HG02973 (cell line): ENCODE measurements around the gene WDR5.

Experiments
- ATAC-seq: cut with Tn5 transposase; IDR thresholded peaks from one replicate; pipeline ENCODE4 v1.9.1; 2021; ENCODE audit warnings: moderate library complexity; ENCODE audit not compliant: unreplicated experiment

The WDR5 gene

DNA sequence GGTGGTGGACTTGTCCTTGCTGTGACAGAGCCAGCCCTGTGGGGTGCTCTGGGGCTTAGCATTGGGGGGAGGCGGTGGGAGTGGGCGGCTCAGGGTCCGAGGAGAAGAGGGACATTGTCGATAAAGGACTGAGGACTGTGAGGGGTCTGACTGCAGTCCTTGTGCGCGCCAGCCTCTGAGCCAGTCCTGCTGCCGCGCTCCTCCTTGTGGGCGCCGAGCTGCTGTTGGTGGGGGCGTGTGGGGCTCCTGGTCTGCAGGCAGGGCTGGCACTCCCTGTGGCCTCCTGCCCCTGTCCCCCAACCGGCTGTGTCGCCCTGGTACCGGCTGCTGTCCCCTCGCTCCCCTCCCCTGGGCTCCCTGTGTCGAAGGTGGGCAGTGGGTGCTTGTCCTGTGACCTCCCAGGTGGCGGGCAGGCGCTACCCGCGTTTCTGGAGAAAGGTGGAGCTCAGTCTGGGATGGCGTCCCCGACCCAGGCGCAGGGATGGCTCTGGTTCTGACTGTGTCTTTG lies 21.6 kb downstream of the WDR5 start:
- ATAC-seq, result no peak

DNA sequence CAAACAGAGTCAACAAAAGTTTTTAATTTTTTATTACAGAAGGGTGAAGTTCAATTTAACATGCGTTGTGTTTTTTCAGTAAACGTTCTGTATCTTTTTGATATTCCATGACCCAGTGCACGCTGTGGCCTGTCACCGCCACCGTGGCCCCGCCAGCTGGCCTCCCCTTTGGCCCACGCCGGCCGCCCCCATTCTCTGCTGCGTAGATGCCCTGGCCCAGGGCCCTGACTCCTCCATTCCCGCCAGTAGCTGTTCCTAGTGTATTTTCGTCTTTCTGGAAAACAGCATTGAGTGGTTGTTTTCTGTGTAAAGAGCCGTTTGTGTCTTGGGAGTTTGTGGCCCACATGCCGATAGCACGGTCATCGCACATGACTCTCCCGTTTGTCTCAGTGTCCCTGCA lies 22.4 kb downstream of the WDR5 start:
- no peak for ATAC-seq

DNA sequence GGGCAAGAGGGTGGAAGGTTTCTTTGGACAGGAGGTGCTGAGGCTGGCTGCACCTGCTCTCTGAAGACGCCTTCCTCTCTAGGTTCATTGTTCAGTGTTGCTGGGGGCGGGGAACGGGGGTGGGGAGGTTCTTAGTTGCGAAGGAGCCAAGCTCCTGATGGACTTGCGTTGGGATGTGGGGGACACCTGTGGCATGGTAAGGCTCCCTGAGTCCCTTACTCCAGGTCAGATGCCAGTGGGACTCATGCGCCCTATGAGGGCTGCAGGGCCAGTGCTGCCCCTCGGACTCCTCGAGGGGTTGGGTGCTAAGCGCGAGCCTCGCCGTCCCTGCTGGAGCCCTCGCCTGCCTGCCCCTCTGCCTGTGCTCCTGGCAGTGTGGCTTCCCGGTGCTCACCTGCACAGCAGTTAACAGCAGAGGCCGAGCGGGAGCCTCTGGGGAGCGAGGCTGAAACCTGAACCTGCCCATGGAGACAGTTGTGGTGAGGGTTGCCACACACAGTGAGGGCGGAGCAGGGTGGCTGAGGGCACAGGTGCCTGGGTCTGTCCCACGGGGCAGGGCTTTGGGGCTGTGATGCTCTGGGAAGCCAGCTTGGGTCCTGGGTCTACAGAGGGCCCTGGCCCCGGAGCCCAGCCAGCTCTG lies 23.0 kb downstream of the WDR5 start:
- no peak for ATAC-seq

DNA sequence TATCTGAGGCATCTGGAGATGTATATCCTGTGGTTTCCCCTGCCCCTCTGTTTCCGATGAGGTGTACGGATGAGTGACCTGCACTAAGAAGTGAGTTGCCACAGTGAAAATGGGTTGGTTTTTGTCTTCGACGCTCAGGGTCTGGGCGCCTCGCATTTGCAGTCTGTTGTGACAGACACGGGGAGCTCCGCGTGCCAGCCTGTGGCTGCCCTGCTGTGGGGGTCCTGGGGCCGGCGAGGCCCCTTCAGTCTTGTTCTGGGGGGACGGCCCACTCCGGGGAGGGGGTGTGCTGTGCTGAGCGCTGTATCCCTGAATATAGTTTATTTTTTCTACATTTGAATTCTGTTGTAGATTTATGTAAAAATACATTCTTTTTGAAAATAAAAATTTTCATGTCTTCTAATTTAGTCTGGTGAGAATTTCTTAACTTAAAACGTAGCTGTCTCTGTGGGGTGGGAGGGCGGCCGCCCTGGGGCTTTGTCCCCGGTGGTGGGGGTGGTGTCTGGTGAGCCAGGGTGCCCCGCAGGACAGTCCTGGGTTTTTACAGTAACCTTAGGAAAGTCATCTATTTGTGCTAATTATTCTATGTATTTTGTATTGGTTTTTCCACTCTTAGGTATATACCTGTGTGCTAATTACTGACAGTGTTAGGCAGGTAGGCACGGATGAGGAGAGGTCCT lies 23.8 kb downstream of the WDR5 start:
- ATAC-seq, result no peak

DNA sequence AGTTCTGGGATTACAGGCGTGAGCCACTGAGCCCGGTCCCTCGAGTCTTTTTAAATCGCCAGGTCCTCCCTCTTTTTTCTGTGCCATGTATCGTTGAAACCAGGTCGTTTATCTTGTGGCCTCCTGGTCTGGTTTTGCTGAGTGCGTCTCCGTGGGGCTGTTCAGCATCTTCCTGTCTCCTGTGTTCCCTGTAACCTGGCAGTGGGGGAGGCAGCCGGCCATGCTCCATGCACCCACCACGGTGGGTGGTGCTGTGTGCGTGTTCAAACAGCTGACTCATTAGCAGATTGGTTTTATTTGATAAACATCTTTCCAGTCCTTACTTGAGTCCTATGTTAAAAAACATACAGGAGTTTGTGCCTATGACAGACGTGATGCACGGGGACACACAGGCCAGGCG lies 25.8 kb downstream of the WDR5 start:
- no peak for ATAC-seq

DNA sequence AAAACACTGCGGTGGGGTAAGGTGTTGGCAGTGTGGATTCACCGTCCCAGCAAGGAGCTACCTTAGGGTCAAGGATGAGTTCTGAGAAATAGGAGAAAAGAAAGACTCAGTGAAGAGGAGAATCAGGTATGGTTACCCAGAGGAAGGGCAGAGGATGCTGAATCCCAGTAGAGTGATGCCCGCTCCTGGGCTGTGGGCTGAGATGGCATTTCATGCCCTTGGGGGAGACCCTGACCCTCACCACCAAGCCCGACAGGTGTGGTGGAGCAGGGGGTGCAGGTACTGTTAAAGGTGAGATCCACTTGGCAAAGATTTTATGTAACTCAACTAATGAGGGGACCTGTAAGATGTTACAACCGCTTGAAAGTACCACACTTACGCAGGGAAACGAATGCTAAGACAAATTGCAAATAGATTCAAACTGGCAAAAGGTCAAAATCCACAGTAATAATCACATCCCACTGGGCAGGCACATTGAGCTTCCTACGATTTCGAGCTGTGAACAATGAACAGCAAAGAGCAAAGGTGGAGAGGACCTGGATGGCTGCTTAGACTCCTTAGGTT lies 26.4 kb downstream of the WDR5 start:
- ATAC-seq, result no peak

DNA sequence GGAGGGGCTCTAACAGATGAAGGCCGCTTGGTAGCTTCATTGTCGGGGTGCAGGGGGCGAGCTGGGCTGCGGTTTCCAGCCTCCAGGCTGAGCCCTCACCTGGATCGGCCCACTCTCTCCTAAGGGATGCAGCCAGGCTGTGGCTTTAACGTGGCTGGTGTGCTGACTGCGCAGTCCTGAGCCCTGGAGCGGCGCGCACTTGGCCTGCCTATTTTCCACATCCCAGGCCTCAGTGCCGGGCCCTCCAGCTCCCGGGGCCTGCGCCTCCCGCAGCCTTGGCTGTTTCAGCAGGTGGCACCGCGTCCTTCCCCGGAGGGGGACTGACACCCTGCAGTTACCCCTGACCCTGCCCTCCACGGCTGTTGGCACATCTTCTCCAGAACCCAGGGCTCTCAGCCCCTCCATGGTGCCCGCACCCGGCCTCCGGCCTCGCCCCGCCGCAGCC lies 27.1 kb downstream of the WDR5 start:
- ATAC-seq, result no peak

DNA sequence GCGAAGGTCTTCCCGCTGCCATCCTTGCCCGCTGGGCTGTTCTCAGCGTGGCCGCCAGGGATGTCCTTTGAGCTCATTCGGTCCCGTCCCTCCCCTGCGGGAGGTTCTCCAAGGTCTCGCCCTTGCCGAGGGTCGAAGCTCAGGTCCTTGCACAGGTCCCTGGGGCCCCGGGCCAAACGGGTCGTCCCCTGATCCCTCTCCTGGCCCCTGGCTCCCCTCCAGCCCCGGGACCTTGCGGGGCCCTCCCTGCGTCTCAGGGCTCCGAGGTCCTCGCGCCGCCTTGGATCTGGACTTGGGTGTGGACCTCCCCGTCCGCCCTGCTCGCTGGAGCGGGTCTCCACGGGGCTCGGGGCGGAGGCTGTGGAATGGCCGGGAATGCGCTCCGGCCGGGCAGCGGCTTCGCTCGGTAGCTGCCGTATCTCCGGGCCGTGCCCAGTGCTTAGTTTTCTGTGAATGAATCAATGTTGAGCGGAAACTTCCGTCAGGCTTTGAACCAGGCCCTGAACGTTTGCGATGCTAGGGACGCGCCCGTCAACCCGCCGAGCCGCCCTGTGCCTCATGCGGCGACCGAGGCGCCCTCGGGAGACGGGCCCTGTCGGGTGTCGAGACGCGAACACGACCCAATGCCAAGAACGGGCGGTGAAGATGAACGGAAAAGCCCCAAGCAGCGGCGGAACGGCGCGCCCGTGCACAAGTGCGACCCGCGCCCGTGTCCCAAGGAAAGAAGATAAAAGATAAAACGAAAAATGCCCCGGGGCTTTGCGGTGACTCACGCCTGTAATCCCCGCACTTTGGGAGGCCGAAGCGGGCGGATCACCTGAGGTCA lies 27.7 kb downstream of the WDR5 start:
- no peak for ATAC-seq

DNA sequence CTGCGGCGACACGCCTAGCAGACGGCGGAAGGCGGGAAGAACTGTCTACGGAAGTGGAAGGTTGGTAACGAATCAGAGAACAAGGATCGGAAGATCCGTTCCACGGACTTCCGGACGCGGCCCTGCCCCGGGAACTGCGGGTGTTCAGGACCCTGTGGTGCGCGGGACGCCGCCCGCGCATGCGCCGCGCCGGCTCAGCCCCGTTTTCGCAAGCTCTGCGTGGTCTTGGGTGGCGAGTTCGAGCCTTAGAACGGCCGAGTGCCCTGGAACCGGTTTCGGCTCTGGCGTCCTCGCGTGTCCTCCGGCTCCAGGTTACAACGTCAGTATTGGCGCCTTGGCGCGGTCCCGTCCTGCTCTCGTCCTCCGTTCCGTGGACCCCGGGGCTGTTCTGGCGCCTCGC lies 29.0 kb downstream of the WDR5 start:
- no peak for ATAC-seq

DNA sequence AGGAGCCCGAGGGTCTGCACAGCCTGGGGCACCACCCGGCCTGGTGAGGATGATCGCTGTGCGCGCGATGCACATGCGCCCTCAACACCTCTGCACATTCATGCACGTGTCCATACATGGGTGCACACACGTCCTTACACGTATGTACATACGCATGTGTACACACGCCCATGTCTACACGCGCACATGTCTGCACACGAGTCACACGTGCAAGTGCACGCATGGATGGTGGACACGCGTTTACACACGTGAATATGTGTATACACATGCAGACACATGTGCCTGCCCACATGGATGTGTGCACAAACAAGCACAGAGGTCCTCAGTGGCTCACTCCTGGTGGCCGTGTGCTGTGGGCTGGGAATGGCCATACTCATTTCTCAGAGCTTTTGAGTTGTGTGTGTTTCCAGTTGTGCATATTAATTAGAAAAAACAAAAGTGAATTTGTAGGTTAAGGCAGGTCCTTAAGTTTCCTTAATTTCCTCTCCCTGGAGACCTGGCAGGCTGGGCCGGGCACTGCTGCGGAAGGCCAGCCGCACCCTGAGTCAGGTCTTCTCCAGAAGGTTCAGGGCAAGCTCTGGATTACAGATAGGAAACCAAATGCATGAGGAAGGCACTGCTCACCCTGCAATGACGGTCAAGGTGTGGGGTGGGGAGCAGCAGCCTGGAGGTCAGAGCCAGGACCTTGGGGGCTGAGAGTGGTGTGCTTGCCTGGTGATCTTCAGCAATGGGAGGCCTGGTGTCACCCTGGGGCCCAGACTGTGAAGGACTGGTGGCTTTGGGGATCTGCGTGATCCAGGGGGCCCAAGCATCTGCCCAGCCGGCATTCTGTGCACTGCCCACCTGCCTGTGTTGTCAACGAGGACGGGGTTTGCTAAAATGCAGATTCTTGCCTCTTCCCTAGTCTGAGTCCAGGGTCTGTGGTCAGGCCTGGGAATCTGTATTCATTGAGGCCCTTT lies 29.8 kb downstream of the WDR5 start:
- ATAC-seq, result no peak

DNA sequence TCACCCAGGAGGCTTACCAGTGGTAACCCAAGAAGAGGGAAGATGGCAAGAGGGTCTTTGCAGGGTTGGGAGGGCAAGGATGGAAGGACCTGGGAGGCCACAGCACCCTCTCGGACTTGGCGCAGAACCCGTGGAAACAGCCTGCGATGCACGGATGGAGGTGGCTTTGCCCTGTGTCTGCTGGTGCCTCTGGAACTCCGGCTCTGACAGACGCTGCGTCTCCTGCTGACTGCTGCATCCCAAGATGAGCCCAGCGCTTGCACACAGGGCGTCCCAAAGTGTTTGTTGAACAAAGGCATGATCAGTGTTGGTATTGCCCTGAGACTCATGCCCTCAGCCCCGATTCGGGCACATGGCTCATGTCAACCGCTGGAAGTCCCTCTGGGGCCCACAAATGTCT lies 30.5 kb downstream of the WDR5 start:
- no peak for ATAC-seq

DNA sequence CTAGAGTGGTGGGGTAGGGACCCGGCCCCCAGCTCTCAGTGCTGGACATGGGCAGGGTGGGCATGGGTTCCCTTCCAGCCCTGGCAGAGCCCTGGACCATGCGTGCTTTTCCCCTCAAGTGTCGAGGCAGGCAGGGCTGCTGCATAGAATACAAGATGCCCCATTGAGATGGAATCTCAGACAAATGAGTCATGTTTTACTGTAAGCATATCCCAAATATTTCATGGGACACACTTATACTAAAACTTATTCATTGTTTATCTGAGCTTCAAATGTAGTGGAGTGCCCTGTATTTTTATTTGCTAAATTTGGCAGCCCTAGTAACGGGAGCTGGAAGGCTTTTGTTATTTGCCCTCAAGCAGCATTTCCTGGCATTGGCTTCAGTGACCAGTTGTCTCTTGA lies 31.6 kb downstream of the WDR5 start:
- no peak for ATAC-seq

DNA sequence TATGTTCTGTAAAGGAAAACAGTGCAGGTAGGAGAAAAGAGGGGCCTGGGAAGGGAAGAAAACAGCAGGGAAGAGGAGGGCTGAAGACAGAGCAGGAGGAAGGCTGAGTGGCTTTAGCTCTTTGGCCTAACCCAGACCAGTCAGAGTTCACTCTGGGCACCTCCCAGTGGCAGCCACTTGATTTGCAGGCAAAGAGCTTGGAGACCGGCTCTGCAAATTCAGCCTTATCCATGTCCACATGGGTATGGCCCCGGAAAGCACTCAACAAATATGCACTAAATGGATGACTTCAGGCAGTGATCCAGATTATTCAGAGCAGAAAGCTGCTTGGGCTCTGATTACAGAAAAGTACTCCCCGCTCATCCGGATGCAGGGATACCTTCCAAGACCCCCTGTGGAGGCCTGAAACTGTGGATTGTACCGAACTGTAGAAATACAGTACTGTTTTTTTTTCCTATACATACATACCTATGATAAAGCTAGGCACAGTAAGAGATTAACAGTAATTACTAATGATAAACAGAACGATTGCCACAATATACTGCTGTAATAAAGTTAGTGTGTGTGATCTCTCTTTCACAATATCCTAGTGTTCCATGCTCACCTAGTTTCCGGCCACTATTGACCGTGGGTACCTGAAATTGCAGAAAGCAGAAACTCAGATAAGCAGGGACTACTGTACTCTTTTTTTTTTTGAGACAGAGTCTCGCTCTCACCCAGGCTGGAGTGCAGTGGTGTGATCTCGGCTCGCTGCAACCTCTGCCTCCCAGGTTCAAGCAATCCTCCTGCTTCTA lies 33.1 kb downstream of the WDR5 start:
- no peak for ATAC-seq

DNA sequence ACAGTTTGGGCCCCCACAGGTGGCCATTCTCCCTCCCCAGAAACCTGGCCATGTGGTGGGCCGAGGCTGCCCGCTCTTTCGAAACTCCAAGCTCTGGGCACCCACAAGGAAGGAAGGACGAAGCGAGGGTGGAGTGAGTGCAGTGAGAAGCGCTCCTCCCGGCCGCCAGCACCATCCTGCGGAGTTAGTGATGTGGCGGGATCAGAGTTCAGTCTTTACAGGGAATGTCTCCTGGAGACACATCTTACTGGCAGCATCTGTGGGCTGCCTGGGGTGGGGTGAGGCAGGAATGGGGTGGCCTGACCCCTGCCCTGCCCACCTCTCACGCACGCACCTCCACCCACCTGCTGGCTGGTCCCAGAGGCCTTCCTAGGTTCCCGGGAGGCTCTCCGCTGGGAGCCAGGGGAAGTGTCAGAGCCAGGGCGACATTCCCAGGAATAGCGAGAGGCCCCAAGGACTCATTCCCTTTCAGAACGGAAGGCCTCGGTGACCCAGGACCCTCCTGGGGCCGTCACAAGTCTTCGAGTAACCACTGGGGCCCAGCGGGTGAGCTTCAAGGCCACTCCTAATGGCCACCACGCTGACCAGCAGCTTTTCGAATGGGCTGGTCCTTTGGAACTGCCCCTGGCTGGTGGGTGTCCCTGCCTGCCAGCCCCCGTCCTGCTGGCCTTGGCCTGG lies 34.0 kb downstream of the WDR5 start:
- no peak for ATAC-seq

DNA sequence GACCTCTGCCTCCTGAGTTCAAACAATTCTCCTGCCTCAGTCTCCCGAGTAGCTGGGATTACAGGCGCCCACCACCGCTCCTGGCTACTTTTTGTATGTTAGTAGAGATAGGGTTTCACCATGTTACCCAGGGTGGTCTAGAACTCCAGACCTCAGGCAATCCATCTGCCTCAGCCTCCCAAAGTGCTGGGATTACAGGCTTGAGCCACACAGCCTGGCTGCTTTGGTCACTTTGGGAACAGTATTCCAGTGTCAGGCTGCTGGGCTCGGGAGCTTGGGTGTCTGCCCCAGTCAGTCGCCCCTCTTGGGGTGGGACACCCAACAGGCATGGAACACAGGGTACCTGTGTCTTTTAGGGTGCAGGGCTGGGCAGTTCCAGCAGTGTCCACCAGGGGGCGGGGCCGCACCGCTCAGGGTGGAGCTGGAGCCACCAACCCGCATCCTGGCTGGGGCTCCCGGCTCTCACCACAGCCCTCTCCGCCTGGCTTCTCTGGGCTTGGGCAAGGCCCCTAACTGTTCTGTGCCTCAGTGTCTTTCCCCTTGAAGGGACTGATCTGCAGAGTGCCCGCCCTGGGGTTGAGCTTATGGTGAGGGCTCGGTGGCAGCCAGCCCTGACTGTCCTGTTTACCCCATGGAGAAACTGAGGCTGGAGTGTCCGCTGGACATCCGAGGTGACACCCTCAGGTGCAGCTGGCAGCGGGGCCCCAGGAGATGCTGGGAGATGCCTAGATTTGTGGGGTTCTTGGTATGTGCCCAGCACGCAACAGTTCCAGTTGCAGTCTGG lies 34.8 kb downstream of the WDR5 start:
- no peak for ATAC-seq

DNA sequence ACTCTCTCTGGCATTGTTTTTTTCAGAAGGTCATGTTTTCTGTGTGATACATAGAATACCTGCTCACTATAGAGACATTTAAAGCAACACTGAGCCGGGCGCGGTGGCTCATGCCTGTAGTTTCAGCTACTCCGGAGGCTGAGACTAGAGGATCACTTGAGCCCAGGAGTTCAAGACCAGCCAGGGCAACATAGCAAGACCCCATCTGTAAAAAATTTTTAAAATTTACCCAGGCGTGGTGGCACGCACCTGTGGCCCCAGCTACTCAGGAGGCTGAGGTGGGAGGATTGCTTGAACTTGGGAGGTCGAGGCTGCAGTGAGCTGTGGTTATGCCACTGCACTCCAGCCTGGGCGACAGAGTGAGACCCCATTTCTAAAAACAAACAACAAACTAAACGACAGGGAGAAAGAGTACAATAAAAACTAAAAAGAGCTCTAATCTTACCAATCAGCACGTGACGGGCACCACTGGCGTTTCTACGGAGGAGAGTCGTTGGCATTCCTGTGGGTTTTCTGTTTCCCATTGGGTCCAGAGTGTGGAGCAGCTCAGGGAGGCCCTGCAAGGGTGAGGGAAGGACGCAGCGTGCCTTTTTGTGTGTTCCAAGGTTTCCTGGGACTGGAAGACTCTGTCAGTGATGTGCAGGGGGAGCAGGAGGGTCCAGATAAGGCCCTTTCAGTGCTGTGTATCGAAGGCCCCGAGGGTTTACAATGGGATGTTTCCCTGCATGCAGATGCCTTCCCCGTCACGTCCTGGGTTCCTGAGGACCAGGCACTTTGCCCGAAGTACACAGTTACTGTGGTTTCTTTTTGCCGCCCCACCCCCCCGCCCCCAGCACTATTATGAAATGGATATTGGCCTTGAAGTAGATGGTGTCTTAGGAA lies 35.7 kb downstream of the WDR5 start:
- no peak for ATAC-seq
